NOMO-1 (cell line): Measurements from ENCODE around the gene ERBB2.
"Not testable (repeated sequence)": the region's sequence is repeated elsewhere in the genome, so short reads cannot be mapped to it uniquely, and the experiment has no call there.

Experiments used
- DNase-seq, 2 experiments: peaks; one replicate each; lab custom pipeline; 2025; ENCODE audit not compliant: unreplicated experiment in 2 of 2; lab: John Stamatoyannopoulos, UW

ERBB2 gene

GRCh38 chr17:39722965-39723848 is 23.3 kb downstream of the ERBB2 start:
- no peak for DNase-seq

- DNase-seq: no peak
Measured at GRCh38 chr17:39724731-39725130, 24.9 kb downstream of the ERBB2 start.

GRCh38 chr17:39725923-39726322 is 26.1 kb downstream of the ERBB2 start:
- not testable (repeated sequence) for DNase-seq

- DNase-seq: no peak
Measured at GRCh38 chr17:39726617-39727016, 26.8 kb downstream of the ERBB2 start.

- DNase-seq: no peak
Measured at GRCh38 chr17:39727556-39727955, 27.7 kb downstream of the ERBB2 start.

- no peak for DNase-seq
Measured at GRCh38 chr17:39729280-39729851, 29.5 kb downstream of the ERBB2 start.

GRCh38 chr17:39730095-39730921 is 30.4 kb downstream of the ERBB2 start, which contains the start of gene MIEN1:
TSS of gene MIEN1 (minus strand) at chr17:39730532. CDS start at chr17:39730495, 37 bp downstream.
- DNase-seq: peak; percentile 69 to 83

GRCh38 chr17:39732586-39732985 is 32.7 kb downstream of the ERBB2 start:
- no peak for DNase-seq

- DNase-seq: no peak
Measured at GRCh38 chr17:39735882-39736281, 36.0 kb downstream of the ERBB2 start.

- no peak for DNase-seq
Measured at GRCh38 chr17:39736319-39737165, 36.7 kb downstream of the ERBB2 start.

GRCh38 chr17:39737206-39737759 is 37.4 kb downstream of the ERBB2 start:
- no peak for DNase-seq

GRCh38 chr17:39737760-39738567 is 38.1 kb downstream of the ERBB2 start, which contains the start of gene GRB7:
TSS of gene GRB7 (plus strand) at chr17:39737938. CDS start at chr17:39742302, 4,364 bp downstream.
- no peak for DNase-seq

- no peak for DNase-seq
Measured at GRCh38 chr17:39738568-39738901, 38.7 kb downstream of the ERBB2 start.

GRCh38 chr17:39738983-39739884 is 39.4 kb downstream of the ERBB2 start:
- no peak for DNase-seq

- no peak for DNase-seq
Measured at GRCh38 chr17:39739885-39740356, 40.1 kb downstream of the ERBB2 start.

GRCh38 chr17:39740357-39741111 is 40.7 kb downstream of the ERBB2 start:
- no peak for DNase-seq

- no peak for DNase-seq
Measured at GRCh38 chr17:39742126-39742855, 42.4 kb downstream of the ERBB2 start.
